ENCODE results near the gene HOXD9. TPM values are rescaled to one million over a fixed set of nuclear protein-coding genes. Genes with fewer than 3 reads are reported as not detected.

Gene HOXD9
- total RNA-seq, 1 donor from 2014 or later: not detected

Other genes starting within 250 kb of the HOXD9 start
- gene LNPK, start 120.5 kb upstream of the HOXD9 start, total RNA-seq: 35.2 and 43.6 TPM in 2 replicates
- not detected in 2 replicates for gene EVX2, start 38.8 kb upstream of the HOXD9 start, total RNA-seq
- not detected in 2 replicates for gene HOXD13, start 30.0 kb upstream of the HOXD9 start, total RNA-seq
- not detected in 2 replicates for gene HOXD12, start 22.9 kb upstream of the HOXD9 start, total RNA-seq
- not detected in 2 replicates for gene HOXD11, start 15.4 kb upstream of the HOXD9 start, total RNA-seq
- not detected in 2 replicates for gene HOXD10, start 5.9 kb upstream of the HOXD9 start, total RNA-seq
- not detected in 2 replicates for gene HOXD8, start 7.0 kb downstream of the HOXD9 start, total RNA-seq
- gene HOXD4, start 28.8 kb downstream of the HOXD9 start, total RNA-seq: not detected in 2 replicates
- gene HOXD3, start 34.6 kb downstream of the HOXD9 start, total RNA-seq: not detected in 2 replicates
- not detected in 2 replicates for gene HOXD1, start 65.9 kb downstream of the HOXD9 start, total RNA-seq
- gene MTX2, start 146.7 kb downstream of the HOXD9 start, total RNA-seq: 24.9 and 30.7 TPM in 2 replicates